NCI-H146 treated with DMSO at 0.1 percent for 48 hours (cell line): Measurements from ENCODE around the gene CASZ1.

Experiments used
- DNase-seq: peaks from one replicate; lab custom pipeline; 2025; ENCODE audit not compliant: unreplicated experiment; lab: John Stamatoyannopoulos, UW

Gene CASZ1

GRCh38 chr1:10823000-10823401 lies 26.6 kb upstream of the CASZ1 start:
- no peak for DNase-seq

- DNase-seq, result no peak
Measured at GRCh38 chr1:10821388-10821787, 24.9 kb upstream of the CASZ1 start.

DNA sequence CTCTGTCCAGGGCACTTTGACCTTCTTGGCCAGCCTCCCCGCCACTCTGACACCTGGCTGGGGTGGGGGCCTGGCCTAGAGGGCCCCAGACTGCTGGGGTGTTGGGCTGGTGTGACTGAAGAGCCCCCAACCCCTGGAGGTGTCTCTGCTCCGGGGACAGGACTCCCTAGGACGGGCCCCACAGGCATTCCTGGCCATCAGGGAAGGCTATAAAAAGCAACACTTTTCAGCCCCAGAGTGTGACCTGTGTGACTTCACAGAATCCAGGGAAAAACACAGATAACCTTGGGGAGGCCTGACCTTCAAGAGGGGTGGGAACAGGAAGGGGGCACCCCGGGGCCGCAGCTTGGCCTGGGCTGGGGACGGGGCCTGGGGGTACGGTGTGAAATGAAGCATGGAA lies 24.0 kb upstream of the CASZ1 start:
- DNase-seq, result no peak

DNA sequence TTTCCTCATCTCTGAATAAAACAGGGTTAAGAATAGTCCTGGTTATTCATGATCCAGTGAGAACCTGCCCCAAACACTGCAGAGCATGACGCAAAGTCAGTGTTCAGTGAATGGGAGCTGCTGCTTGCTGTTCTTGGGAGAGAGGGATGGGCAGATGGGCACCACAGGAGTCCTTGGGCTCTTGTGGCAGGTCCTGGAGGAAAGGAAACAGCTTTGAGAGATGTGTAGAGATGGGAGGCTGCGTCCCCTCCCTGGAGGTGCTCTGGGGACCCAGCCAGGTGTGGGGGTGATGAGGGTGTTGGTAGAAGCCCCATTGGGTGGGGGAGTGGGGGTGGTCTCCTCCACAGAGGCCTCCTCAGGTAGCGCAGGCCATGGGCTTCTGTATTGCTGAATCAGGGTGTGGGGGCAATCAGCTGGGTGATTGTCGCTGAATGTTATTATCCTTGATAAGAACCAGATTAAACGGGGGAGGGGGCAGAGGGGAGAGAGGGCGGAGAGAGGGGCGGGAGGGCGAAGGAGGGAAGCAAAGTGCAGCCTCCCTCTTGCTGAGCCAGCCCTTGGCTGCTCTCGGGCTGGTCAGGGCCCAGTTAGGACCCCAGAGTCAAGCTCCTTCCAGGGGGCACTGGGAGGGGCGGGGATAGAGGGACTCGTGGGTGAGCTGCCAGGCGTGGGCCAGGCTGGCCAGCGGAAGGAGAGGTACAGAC lies 22.9 kb upstream of the CASZ1 start:
- DNase-seq, result no peak

DNA sequence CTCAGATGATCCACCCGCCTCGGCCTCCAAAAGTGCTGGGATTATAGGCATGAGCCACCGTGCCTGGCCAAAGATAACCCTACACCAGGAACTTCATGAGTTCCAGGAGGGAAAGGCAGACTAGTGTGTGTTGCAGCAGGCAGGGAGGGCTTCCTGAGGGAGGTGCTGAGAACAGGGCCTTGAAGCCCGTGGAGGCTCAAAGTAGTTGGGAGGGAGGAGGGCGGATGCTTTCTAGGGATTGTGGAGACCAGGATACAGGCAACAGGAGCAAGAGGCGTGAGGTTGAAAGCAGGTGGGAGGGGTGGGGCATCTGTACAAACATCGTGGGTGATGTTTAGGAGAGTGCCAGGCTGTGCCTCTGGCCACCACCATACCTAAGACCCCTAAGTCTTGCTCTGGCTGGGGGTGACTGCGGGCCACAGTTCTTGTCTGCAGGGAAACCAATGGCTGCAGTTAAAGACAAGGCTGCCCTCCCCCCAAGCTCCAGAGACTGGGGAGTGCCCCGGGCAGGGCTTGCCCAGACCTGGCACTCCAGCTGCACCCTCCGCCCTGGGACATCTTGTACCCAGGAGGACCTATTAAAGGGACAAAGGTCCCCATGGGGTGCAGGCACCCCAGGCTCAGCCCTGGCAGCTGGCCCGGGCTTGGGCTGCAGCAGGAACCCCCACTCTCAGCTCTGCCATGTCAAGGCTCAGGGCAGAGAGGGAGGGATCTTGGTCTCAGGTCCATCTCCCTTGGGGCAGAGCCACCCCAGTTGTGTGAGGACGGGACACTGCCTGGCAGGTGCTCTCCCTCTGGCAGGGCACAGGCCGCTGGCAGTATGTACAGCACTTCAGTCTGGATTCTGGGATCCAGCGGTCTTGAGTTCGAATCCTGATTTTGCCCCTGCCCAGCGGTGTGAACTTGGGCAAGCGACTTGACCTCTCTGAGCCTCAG lies 22.1 kb upstream of the CASZ1 start:
- no peak for DNase-seq

- DNase-seq, result no peak
Measured at GRCh38 chr1:10816743-10817369, 20.4 kb upstream of the CASZ1 start.

DNA sequence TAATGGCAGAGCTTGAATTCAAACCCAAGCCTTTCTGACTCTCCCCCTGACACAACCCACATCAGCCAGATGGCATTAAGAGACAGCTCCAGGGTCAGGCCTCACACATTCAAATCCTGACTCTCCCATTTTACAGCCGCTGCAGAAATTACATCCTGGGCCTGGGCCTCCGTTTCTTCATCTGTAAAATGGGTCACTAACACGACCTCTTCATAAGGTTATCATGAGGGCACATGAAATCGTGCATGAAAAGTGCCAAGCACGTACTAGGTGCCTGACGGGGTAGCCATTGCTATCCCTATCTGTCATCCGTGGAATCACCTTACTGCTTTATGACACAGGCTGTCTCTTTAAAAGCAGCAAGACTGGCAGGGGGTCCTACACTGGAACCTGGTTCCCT lies 19.8 kb upstream of the CASZ1 start:
- no peak for DNase-seq

GRCh38 chr1:10815858-10816195 lies 19.4 kb upstream of the CASZ1 start:
- no peak for DNase-seq

DNA sequence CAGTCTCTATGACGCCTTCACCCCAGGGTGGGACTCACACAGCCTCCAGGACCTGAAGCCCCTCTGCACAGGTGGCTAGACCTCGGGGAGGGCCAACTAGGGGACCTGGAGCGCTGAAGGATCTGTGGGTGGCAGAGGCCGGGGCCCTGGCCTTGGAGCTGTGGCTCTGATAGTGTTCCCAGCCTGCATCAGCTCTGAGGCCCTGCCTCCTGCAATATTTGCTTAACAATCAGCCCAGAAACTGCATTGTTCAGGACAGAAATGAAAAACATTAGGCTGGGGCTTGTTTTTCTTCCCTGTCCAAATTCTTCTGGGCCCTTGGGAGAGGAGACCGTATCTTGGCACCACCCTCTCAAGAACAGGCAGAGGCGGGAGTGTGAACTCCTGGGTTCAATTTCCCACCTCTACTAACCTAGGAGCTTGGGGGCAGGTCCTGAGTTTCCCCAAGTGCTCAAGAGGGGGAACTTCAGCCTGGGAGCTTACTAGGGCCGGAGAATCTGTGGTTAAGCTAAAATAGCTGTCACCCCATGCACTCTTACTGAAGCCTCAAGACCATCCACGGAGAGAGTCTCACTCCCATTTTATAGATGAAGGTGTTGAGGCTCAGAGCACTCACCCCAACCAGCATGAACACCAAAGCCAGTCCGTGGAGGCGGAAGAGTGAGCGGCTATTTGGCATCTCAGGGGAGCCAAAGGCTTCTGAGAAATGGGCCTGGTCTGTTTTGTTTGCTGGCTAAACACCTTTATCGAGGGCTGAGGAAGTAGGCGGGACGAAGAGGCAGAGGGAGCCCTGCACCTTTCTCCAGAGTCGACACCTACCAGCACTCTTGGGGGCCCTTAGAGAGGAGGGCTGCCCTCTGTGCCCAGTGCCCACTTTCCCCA lies 18.8 kb upstream of the CASZ1 start:
- DNase-seq, result no peak

- no peak for DNase-seq
Measured at GRCh38 chr1:10814312-10814711, 17.9 kb upstream of the CASZ1 start.

DNA sequence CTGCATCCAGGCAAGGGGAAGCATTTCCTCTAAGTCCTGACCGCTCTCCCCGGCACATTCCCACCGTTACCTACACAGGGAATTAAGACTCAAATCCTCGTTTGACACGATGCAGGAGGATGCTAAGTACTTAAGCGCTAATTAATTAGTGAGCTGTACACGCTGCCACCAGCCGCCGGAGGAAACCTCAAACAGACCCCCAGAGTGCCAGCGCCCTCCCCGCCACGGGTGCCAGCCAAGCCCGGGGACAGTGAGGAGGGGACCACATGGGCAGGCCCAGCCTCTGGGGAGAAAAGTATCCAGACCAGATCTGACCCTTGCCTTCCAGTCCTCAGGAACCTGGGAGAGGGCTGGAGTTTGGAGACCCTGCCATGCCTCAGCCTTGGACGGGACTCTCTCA lies 17.4 kb upstream of the CASZ1 start:
- no peak for DNase-seq

DNA sequence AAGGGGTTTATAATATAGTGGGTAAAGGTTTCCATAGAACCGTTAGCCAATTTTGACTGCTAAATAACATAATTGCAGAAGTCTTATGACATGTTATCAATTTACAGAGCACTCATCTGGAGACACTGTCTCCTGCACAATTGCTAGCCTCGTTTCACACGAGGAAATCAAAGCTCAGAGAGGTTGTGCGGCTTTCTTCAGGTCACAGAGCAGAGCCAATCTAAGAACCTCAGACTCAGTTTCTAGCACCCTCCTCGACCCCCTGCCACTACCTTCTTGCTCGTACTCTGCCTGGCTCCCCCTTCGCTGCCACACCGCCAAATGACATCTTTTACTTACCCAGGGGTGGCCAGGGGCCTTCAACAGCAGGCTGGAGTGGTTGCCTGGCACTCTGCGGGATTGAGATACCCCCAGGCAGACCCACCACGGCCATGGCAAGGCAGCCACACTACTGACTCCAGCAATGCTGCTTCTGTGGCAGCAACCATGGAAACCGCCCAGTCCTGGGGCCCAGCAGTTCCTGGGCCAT lies 16.0 kb upstream of the CASZ1 start:
- no peak for DNase-seq

DNA sequence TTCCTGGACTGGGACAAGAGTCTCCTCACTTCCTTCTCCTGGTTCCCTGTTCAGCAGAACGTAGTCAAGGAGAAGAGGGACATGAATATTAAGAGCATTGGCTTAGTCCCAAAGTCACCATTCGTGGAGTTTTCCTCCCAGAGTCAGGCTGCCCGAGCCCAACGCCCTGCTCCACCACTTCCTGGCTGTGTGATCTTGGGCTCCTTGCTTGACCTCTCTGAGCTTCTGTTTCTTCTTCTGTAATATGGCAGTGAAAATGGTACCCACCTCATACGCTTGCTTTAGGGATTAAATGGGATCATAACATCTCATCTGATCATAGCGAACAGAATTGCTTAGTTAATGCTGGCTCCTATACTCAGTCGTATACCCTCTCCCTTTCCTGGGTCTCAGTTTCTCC lies 12.0 kb upstream of the CASZ1 start:
- no peak for DNase-seq

- no peak for DNase-seq
Measured at GRCh38 chr1:10806966-10807365, 10.5 kb upstream of the CASZ1 start.

DNA sequence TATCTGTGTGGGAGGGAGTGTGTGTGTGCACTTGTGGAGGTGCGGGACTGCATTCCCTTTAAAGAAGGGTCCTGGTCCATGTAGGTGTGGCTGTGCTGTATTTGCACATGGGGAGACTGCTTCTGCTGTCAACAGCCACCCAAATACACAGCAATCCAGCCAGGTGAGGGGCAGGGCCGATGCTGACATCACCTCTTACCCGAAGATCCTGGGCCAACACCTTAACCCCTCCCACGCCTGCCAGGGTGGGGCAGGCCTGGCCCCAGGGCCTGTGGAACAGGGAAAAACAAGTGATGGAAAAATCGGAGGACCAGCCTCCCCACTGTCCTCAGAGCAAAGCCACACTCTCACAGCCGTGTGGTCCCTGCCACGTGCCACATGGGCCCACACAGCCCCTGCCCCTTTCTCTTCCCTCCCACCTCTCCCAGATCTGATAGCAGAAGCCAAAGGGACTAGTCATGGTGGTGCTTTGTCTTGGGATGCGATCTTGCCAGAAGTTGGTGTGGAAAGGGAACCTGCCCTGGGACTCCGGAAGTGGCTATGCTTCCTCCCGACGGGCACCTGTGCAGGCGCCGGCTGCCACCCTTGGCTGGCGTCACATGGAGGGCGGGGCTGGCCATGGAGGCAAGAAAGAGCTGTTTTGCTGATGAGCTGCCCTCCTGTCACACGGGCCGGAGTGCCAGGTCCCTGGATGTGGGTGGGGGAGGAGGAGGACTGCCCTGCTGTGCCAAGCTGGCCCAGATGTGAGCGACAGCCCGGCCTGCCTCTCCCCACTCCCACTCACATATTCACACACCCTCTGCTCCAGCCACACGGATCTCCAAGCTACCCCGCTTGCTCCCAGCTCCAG lies 7.8 kb upstream of the CASZ1 start:
- DNase-seq, result no peak

- no peak for DNase-seq
Measured at GRCh38 chr1:10802944-10803715, 6.7 kb upstream of the CASZ1 start.

DNA sequence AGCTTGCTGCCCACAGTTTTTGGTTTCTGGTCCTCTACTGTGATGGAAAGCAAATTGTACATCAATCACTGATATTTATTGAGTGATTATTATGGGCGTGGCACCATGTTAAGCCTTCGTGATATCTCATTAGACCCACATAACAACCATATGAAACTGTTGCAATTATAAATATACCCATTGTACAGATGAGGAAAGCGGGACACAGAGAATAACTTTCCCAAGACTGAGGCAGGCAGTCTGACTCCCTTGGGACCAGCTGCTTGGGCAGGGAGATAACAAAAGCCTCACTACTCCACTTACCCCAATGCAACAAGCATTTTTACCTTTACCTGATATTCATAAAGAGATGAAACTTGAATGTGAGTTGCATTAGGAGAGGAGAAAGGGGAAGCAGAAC lies 4.3 kb upstream of the CASZ1 start:
- DNase-seq, result no peak

DNA sequence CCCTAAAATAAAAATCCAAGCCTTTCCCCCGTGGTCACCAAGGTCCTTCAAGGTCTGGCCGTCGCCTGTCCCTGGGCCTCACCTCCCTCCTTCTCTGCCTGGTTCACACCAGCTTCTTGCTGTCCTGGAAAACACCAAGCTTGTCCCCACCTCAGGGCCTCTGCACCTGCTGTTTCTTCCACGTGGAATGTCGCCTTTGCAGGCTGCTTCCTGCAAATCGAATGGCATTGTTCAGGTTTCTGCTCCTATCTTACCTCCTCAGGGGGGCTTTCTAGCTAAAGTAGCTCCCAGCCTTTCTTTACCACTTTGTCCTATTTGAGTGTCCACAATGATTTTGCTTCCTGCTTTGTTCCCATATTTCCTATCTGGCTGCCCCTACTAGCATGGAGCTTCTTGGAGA lies 3.3 kb upstream of the CASZ1 start:
- DNase-seq, result no peak
